OCI-LY3 (cell line): Measurements from ENCODE around the gene RCCD1.
"Not testable (repeated sequence)": the region's sequence is repeated elsewhere in the genome, so short reads cannot be mapped to it uniquely, and the experiment has no call there.

Experiments
- H2AFZ ChIP-seq: fragments of 200-600, 300-600 bp; shearing (Covaris generic); 2 replicates; pipeline ENCODE4 v1.6.0; 2014; ENCODE audit warnings: antibody characterized with exemption, low read depth, low read length
- H3K27ac ChIP-seq: fragments of 200-600, 300-600 bp; sonication (generic); 2 replicates; pipeline ENCODE4 v1.5.1; 2014; ENCODE audit warnings: mild to moderate bottlenecking, low read length, moderate library complexity, mixed read lengths
- H3K27me3 ChIP-seq: fragments of 200-600, 300-600 bp; sonication (generic); 2 replicates; pipeline ENCODE4 v1.6.1; 2014; ENCODE audit warnings: low read depth, low read length, mixed read lengths
- H3K36me3 ChIP-seq: fragments of 200-600, 300-600 bp; sonication (generic); replicated peaks from 2 replicates; pipeline ENCODE3; 2014; ENCODE audit warnings: low read depth, low read length, mixed read lengths
- H3K4me1 ChIP-seq: fragments of 300-600, 200-600 bp; sonication (generic); 2 replicates; pipeline ENCODE4 v1.6.1; 2014; ENCODE audit warnings: low read length, mixed read lengths
- H3K4me2 ChIP-seq: fragments of 200-600, 300-600 bp; sonication (generic); 2 replicates; pipeline ENCODE4 v1.6.1; 2014; ENCODE audit warnings: low read length, mixed read lengths
- H3K4me3 ChIP-seq: fragments of 300-600, 200-600 bp; sonication (generic); 2 replicates; pipeline ENCODE4 v1.5.1; 2014; ENCODE audit warnings: antibody characterized with exemption, mild to moderate bottlenecking, low read length, moderate library complexity
- H3K79me2 ChIP-seq: fragments of 300-600, 200-600 bp; shearing (Covaris generic); 2 replicates; pipeline ENCODE4 v1.6.1; 2014; ENCODE audit warnings: mild to moderate bottlenecking, low read length, mixed read lengths
- H3K9ac ChIP-seq: fragments of 300-600, 200-600 bp; shearing (Covaris generic); 2 replicates; pipeline ENCODE4 v1.6.0; 2014; ENCODE audit warnings: mild to moderate bottlenecking, low read length, moderate library complexity
- H3K9me3 ChIP-seq: fragments of 200-600, 300-600 bp; shearing (Covaris generic); 2 replicates; pipeline ENCODE4 v1.6.1; 2014; ENCODE audit warnings: low read length, mixed read lengths; ENCODE audit not compliant: insufficient read depth
- H4K20me1 ChIP-seq: fragments of 200-600, 300-600 bp; sonication (generic); 2 replicates; pipeline ENCODE4 v1.6.1; 2016; ENCODE audit warnings: low read length, mixed read lengths; ENCODE audit not compliant: insufficient read depth
- CTCF ChIP-seq: fragments of 200-600, 300-600 bp; sonication (generic); IDR thresholded peaks from 2 replicates; pipeline ENCODE4 v1.5.1; 2014; ENCODE audit warnings: antibody characterized with exemption, low read length, low read depth
- EZH2phosphoT487 ChIP-seq: fragments of 200-600 bp; shearing (Covaris generic); IDR thresholded peaks from 2 replicates; pipeline ENCODE4 v1.6.1; 2018; ENCODE audit warnings: antibody characterized with exemption, mixed run types, low read depth

Gene RCCD1

DNA sequence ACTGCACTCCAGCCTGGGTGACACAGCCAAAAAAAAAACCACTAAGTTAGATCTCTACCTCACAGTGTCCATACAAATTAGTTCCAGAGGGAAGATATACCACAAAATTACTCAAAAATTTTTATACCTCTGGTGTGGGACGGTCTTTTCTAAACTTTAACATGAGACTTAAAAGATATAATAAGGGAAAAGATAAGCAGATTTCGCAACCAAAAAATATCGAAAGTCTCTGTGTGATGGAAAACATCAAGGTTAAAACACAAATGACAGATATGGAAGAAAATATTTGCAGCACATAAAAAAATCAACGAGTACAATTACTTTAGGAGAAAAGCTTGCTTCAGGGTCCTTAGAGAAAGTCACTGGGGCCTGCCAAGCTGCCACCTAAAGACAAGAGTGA, 32.8 kb upstream of the RCCD1 start:
- no peaks in the 10 kb centered on the region for H4K20me1 ChIP-seq
- no peak overlapping the region for H3K9ac ChIP-seq
- peaks cover 15% of the 10 kb centered on the region for H3K36me3 ChIP-seq
- no peaks in the 10 kb centered on the region for H3K27me3 ChIP-seq
- H3K4me1 ChIP-seq: peaks cover 30% of the 10 kb centered on the region
- H3K4me2 ChIP-seq: no peak overlapping the region
- H3K4me3 ChIP-seq: no peak overlapping the region
- H3K9me3 ChIP-seq: no peaks in the 10 kb centered on the region
- H3K27ac ChIP-seq: no peak overlapping the region
- TF ChIP-seq EZH2phosphoT487 (no peak), CTCF (no peak)
- no peak overlapping the region for H2AFZ ChIP-seq
- no peaks in the 10 kb centered on the region for H3K79me2 ChIP-seq

DNA sequence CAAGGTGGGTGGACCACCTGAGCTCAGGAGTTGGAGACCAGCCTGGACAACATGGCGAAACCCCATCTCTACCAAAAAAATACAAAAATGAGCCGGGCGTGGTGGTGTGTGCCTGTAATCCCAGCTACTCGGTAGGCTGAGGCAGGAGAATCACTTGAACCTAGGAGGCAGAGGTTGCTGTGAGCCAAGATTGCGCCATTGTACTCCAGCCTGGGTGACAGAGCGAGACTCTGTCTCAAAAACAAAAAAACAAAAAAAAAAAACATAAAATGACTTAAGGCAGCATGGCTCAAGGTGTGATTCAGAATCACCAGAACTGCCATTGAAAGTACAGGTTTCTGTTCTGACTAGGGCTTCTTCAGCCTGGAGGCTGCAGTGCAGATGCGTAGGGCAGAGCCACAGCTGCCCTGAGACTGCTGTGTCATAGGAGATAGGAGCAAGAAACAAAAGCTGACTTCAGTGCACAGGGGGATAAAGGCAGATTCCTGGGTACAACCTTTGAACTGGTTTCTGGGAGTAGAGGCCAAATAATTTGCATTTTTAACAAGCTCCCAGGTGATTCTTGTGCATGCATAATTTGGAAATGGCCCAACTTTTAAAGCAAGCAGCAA, 31.9 kb upstream of the RCCD1 start:
- not testable (repeated sequence) for H3K9ac ChIP-seq, H3K9me3 ChIP-seq, H3K4me3 ChIP-seq, H3K27ac ChIP-seq, H3K79me2 ChIP-seq, H4K20me1 ChIP-seq, H2AFZ ChIP-seq, H3K27me3 ChIP-seq
- Histone ChIP-seq H3K4me1 (peaks cover 30% of the 10 kb centered on the region), H3K36me3 (peaks cover 15% of the 10 kb centered on the region), H3K4me2 (peak overlapping the region; percentile 31)

- Histone ChIP-seq H3K4me3 (peak overlapping the region; percentile 33), H3K4me1 (peaks cover 45% of the 10 kb centered on the region)
- TF ChIP-seq CTCF (no peak), EZH2phosphoT487 (no peak)
These were observed 30.3 kb upstream of the RCCD1 start for GRCh38 chr15:90924375-90924774.

DNA sequence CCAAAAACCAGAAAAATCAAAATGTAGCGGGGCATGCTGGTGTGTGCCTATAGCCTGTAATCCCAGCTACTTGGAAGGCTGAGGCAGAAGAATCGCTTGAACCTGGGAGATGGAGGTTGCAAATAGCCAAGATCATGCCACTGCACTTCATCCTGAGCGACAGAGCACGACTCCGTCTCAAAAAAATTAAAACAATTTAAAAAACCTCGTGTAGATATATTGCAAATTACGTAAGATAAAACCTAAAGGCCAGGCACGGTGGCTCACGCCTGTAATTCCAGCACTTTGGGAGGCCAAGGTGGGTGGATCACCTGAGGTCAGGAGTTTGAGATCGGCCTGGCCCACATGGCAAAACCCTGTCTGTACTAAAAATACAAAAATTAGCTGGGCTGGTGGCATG, 27.9 kb upstream of the RCCD1 start:
- H3K27me3 ChIP-seq, H2AFZ ChIP-seq, H3K4me3 ChIP-seq, H3K79me2 ChIP-seq, H3K9me3 ChIP-seq, H3K27ac ChIP-seq, H3K36me3 ChIP-seq, H3K4me2 ChIP-seq, H3K9ac ChIP-seq, H4K20me1 ChIP-seq: not testable (repeated sequence)
- peaks cover 57% of the 10 kb centered on the region for H3K4me1 ChIP-seq

More at GRCh38 chr15:90924375-90924774, 30.3 kb upstream of the RCCD1 start:
- Histone ChIP-seq H3K27me3 (no peaks in the 10 kb centered on the region), H4K20me1 (no peaks in the 10 kb centered on the region), H3K27ac (peak overlapping the region; percentile 51), H3K9ac (peak overlapping the region; percentile 45), H2AFZ (no peak overlapping the region), H3K36me3 (peaks cover 13% of the 10 kb centered on the region), H3K79me2 (no peaks in the 10 kb centered on the region), H3K9me3 (no peaks in the 10 kb centered on the region), H3K4me2 (peak overlapping the region; percentile 70)

DNA sequence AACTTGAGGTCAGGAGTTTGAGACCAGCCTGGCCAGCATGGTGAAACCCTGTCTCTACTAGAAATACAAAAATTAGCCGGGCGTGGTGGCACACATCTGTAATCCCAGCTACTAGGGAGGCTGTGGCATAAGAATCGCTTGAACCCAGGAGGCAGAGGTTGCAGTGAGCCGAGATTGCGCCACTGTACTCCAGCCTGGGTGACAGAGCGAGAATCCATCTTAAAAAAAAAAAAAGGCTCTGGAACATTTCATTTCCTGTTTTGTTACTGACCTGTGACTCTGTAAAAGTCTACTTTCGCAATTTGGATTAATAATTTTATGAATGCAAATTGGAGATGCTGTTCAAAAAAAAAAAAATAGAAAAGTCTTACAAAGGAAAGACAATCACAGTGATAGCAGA, 26.6 kb upstream of the RCCD1 start:
- H3K36me3 ChIP-seq, H2AFZ ChIP-seq, H3K9me3 ChIP-seq, H4K20me1 ChIP-seq, H3K27me3 ChIP-seq, H3K79me2 ChIP-seq: not testable (repeated sequence)
- Histone ChIP-seq H3K9ac (0 out of 2 replicates have a peak overlapping the region, but pooled peaks have one; percentile 9), H3K4me2 (peak overlapping the region; percentile 97), H3K4me3 (peak overlapping the region; percentile 25; the same call in 1 of the 2 replicates), H3K4me1 (peaks cover 54% of the 10 kb centered on the region), H3K27ac (peak overlapping the region; percentile 16; the same call in 1 of the 2 replicates)
